ENCODE measurements around the gene GULP1.

Gene GULP1

GRCh38 chr2:188367164-188367563, 75.5 kb downstream of the GULP1 start:
- no peak for DNase-seq (ENCODE audit: low read depth)

- peak; percentile 23 for DNase-seq (ENCODE audit: low read depth)
Measured at GRCh38 chr2:188369365-188369764, 77.7 kb downstream of the GULP1 start.

DNA sequence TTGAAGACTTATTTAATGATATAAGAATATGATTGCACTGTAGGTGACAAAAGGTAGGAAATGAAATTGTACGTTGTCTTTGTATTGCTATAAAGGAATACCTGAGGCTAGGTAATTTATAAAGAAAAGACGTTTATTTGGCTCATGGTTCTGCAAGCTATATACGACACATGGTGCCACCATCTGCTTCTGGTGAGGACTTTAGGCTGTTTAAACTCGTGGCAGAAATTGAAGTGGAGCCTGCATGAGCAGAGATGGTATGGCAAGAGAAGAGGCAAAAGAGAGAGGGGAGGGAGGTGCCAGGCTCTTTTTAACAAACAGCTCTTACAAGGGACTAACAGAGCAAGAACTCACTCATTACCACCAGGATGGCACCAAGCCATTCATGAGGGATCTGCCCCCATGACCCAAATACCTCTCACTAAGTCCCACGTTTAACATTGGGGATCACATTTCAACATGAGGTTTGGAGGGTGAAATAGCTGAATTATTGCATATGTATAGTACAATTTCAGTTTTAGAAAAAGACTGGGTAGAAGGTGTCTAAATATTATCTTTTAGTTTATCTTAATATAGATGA, 86.8 kb downstream of the GULP1 start:
- no peak for DNase-seq (ENCODE audit: low read depth)

DNA sequence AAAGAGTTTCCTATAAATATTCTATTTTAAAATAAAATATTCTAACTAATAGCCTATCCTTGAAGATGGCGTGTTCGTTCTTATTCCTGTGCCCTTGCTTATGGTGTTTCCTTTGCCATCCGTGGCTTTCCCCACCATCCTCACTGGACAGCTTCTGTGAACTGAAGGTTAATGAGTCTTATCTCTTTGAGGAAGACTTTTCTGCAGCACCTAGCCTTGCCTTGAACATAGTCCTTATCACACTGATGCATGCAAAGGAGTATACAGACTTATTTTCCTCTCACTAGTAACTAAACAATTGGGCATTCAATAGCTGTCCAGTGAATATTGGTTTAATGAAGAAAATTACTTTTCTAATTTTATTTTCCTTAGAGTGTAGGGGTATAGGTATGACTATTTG, 88.1 kb downstream of the GULP1 start:
- no peak for DNase-seq (ENCODE audit: low read depth)

DNA sequence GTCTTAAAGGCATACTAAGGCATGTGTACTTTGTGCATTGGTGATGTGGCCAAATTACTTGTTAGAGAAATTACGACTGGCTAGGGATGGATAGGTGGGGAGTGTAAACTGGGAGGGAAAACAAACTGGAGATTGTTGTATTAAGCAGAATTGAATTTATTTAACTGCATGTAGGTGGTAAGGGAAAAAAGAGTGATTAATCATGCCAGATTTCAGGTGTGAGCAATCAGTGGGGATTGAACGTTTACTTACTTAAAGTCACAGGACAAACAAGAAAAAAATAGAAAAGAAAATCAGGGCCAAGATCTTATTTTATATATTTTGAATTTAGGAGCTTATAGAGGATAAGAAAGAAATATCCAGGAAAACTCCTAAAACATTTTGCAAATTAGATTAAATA, 88.6 kb downstream of the GULP1 start:
- DNase-seq (ENCODE audit: low read depth): no peak

- no peak for DNase-seq (ENCODE audit: low read depth)
Measured at GRCh38 chr2:188381614-188382013, 89.9 kb downstream of the GULP1 start.

GRCh38 chr2:188382107-188382506, 90.4 kb downstream of the GULP1 start:
- no peak for DNase-seq (ENCODE audit: low read depth)

GRCh38 chr2:188383158-188383557, 91.5 kb downstream of the GULP1 start:
- no peak for DNase-seq (ENCODE audit: low read depth)

DNA sequence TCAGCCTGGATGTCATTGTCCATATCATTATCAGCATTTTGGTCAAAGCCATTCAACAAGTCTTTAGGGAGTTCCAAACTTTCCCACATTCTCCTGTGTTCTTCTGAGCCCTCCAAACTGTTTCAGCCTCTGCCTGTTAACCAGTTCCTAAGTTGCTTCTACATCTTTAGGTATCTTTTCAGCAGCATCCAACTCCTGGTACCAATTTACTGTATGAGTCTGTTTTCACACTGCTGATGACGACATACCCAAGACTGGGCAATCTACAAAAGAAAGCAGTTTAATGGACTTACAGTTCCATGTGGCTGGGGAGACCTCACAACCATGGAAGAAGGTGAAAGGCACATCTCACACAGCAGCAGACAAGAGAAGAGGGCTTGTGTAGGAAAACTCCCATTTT, 94.2 kb downstream of the GULP1 start:
- DNase-seq (ENCODE audit: low read depth): no peak

DNA sequence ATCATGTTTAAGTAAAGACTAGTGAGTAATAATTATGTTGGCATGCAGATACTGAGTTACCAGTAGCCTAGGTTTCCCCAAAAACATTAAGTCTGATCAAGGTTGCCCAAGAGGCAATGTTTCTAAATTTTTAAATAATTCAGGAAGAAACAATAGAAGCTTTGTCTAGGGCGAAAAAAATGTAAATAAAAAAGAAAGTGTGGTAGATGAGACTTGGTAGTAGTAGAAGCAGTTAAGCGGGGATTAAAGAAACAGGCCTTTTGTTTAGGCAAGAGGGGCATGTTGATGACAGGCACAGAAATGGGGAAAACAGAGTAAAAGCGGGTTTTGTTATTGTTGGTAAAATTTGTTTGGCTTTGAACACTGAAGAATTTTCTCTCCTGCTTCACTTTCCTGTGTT, 97.2 kb downstream of the GULP1 start:
- no peak for DNase-seq (ENCODE audit: low read depth)

DNA sequence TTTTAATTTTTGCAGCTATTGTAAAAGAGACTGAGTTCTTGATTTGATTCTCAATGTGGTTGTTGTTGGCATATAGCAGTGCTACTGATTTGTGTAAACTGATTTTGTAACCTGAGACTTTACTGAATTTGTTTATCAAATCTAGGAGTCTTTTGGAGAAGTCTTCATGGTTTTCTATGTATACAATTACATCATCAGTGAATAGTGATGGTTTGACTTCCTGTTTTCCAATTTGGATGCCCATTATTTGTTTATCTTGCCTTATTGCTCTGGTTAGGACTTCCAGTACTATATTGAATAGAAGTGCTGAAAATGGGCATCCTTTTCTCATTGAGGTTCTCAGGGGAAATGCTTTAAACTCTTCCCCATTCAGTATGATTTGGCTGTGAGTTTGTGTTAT, 99.7 kb downstream of the GULP1 start:
- no peak for DNase-seq (ENCODE audit: low read depth)

DNA sequence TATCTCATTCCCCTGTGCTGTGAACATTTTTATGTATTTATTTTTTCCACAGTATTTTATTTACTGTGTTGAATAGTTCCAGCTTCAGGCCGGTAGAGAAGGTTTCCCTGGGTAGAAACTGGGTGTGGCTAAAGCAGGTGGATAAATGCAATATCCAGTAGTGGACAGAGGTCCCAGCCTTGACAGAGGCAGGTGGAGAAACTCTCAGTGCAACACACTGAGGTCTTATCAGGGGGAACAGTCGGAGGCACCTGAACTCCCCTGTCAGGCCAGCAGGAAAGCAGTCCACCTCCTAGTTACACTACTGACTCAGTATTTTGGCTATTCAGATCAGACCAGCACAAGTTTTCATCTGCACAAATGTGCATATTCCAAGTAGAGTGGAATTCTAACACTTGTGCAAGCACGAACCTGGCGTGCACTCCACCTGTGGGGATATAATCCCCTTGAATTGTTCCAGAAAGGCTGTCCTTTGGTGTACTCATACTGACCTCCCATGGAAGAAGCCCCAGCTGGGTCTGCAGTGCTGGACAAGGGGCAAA, 103.3 kb downstream of the GULP1 start:
- DNase-seq (ENCODE audit: low read depth): no peak

DNA sequence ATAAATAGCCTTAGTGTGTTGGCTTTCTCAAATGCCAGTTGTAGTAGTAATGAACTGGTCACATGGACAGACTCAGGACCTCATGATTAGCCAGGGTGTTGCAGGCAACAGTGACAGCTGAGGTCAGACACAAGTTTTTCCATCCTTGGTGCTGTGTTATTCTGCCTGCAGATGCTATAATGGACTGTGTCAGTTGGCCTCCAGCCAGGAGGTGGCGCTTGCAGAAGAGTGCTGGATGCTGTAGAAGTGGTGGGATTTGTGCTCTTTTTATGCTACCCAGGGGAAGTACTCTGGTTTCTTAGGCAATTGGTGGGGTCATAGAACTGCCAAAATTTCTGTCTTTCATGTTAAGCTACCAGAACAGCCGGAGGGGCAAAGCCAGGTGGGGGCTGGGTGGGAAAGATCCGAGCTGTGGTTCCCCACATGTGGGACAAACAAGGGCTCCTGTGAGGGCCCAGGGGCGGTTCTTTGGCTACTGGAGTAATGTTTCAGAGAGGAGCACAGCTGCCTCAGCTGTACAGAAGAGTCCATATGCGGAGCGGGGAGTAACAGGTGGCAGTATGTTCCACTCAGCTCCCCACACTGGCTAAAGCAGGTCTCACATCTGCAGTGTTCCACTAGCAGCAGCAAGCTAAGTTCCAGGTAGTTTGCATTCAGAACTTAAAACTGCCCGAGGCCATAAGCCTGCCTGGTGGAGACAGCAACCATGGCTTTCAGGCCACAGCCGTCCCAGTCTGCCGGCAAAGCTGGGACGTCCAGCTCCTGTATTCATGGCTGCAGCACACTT, 104.4 kb downstream of the GULP1 start:
- DNase-seq (ENCODE audit: low read depth): no peak

DNA sequence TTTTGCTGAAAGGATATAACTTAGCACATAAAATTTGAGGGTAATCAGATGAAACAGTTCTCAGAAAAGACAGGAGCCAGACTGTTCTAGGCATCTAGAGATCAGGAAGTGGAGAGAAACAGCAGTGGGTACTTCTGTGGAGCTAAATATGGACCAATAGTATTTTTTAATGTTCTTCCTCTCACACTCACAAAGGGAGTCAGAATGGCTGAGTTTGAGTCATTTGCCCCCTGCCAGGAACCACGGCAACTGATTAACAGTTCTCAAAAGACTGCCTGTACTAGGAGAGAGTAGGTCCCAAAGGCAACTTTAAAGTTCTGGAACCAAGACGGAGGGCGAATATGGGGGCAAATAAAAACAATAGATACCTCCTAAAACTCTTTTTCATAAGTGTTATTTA, 107.5 kb downstream of the GULP1 start:
- no peak for DNase-seq (ENCODE audit: low read depth)

GRCh38 chr2:188403676-188404075, 112.0 kb downstream of the GULP1 start:
- DNase-seq (ENCODE audit: low read depth): no peak

GRCh38 chr2:188404341-188405004, 112.8 kb downstream of the GULP1 start:
- DNase-seq (ENCODE audit: low read depth): no peak

DNA sequence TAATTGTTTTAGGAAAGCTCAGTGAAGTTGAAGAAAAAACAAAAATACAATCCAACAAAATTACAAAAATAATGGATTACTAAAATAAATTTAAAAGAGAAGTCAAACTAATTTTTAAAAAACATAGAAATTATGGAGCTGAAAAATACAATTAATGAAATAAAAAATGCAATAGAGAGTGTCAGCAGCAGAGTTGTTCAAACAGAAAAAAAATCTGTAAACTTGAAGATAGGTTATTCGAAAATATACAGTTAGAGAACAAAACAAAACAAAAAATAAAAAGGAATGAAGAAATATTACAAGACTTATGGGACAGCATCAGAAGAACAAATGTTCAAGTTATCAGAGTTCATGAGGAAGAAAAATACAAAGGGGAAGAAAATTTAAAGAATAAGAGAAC, 114.7 kb downstream of the GULP1 start:
- no peak for DNase-seq (ENCODE audit: low read depth)

GRCh38 chr2:188410504-188411235, 119.0 kb downstream of the GULP1 start:
- DNase-seq (ENCODE audit: low read depth): no peak

DNA sequence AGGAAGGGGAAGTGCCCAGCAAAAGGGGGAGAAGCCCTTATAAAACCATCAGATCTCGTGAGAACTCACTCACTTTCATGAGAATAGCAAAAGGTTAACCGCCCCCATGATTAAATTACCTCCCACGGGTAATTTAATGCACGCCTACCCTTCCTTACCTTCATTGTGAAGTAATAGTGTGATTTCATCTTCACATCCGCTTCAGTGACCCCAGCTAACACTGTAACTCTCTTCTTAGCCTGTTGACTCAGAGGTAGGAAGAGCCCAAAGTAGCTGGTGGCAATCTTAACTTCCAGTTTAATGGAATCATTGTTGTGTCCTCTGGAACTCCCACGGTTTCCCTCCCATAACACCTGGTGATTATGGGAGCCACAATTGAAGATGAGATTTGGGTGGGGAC, 120.5 kb downstream of the GULP1 start:
- DNase-seq (ENCODE audit: low read depth): no peak

- DNase-seq (ENCODE audit: low read depth): no peak
Measured at GRCh38 chr2:188414411-188414810, 122.7 kb downstream of the GULP1 start.

- no peak for DNase-seq (ENCODE audit: low read depth)
Measured at GRCh38 chr2:188414869-188415753, 123.4 kb downstream of the GULP1 start.

DNA sequence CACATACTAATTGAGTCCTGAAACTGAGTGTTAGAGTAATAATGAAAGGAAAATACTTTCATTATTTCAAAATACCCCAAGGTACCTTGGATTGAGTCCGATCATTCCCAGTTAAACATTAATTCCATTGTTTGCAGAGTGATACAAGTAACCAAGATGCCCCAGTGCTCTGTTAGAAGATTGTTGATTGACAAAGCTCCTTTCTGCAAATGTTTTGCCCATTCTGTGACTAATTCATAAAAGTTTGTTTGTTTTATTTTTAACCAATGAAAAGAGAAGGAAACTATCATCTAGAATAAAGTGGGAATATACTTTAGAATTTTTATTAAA, 124.0 kb downstream of the GULP1 start:
- DNase-seq (ENCODE audit: low read depth): no peak
